Measurements from ENCODE around the gene FGGY. TPM values are rescaled to one million over a fixed set of nuclear protein-coding genes. Genes with fewer than 3 reads are reported as not detected.
"Not testable (repeated sequence)": the region's sequence is repeated elsewhere in the genome, so short reads cannot be mapped to it uniquely, and the experiment has no call there.

The FGGY gene
- total RNA-seq, 1 donor from 2014 or later, result 12.6 TPM

- H3K36me3 Mint-ChIP-seq, result peaks cover 1% of the 10 kb centered on the region
- H3K9me3 Mint-ChIP-seq, result peaks cover 8% of the 10 kb centered on the region
- no peak for TF ChIP-seq CTCF (conservative IDR thresholded peaks at IDR 0.05)
- no peak overlapping the region for H3K4me3 Mint-ChIP-seq
- H3K4me1 Mint-ChIP-seq (ENCODE audit: unreplicated experiment), result peaks cover 24% of the 10 kb centered on the region
- H3K27ac Mint-ChIP-seq, result peak overlapping the region; percentile 52
- no peaks in the 10 kb centered on the region for H3K27me3 Mint-ChIP-seq
- DNase-seq (ENCODE audit: extremely low spot score, unreplicated experiment), result no peak
Measured at GRCh38 chr1:59730759-59731478, 434.0 kb downstream of the FGGY start.

GRCh38 chr1:59731591-59731990 is 434.7 kb downstream of the FGGY start:
- H3K36me3 Mint-ChIP-seq, result peaks cover 8% of the 10 kb centered on the region
- H3K4me1 Mint-ChIP-seq (ENCODE audit: unreplicated experiment), result peaks cover 24% of the 10 kb centered on the region
- H3K4me3 Mint-ChIP-seq, result peak overlapping the region; percentile 8
- no peaks in the 10 kb centered on the region for H3K27me3 Mint-ChIP-seq
- H3K9me3 Mint-ChIP-seq, result peaks cover 15% of the 10 kb centered on the region
- no peak for DNase-seq (ENCODE audit: extremely low spot score, unreplicated experiment)
- peak overlapping the region; percentile 52 for H3K27ac Mint-ChIP-seq
- no peak for TF ChIP-seq CTCF (conservative IDR thresholded peaks at IDR 0.05)

- Mint-ChIP-seq H3K36me3 (peaks cover 9% of the 10 kb centered on the region), H3K4me1 (ENCODE audit: unreplicated experiment) (peaks cover 27% of the 10 kb centered on the region), H3K27ac (no peak overlapping the region), H3K9me3 (peaks cover 15% of the 10 kb centered on the region), H3K27me3 (no peaks in the 10 kb centered on the region), H3K4me3 (no peak overlapping the region)
- no peak for DNase-seq (ENCODE audit: extremely low spot score, unreplicated experiment)
- TF ChIP-seq CTCF (conservative IDR thresholded peaks at IDR 0.05), result no peak
Measured at GRCh38 chr1:59732214-59732955, 435.5 kb downstream of the FGGY start.

GRCh38 chr1:59733443-59734141 is 436.7 kb downstream of the FGGY start:
- no peak for DNase-seq (ENCODE audit: extremely low spot score, unreplicated experiment)
- Mint-ChIP-seq H3K9me3 (peaks cover 15% of the 10 kb centered on the region), H3K27me3 (no peaks in the 10 kb centered on the region), H3K4me1 (ENCODE audit: unreplicated experiment) (peaks cover 32% of the 10 kb centered on the region), H3K27ac (no peak overlapping the region), H3K36me3 (peaks cover 9% of the 10 kb centered on the region), H3K4me3 (no peak overlapping the region)
- TF ChIP-seq CTCF (conservative IDR thresholded peaks at IDR 0.05), result no peak

GRCh38 chr1:59735927-59736326 is 439.0 kb downstream of the FGGY start:
- not testable (repeated sequence) for H3K9me3 Mint-ChIP-seq; H3K27me3 Mint-ChIP-seq; H3K36me3 Mint-ChIP-seq; DNase-seq (ENCODE audit: extremely low spot score, unreplicated experiment); H3K27ac Mint-ChIP-seq; H3K4me3 Mint-ChIP-seq
- peaks cover 26% of the 10 kb centered on the region for H3K4me1 Mint-ChIP-seq (ENCODE audit: unreplicated experiment)

- H3K4me3 Mint-ChIP-seq, result no peak overlapping the region
- H3K9me3 Mint-ChIP-seq, result peaks cover 8% of the 10 kb centered on the region
- no peaks in the 10 kb centered on the region for H3K27me3 Mint-ChIP-seq
- DNase-seq (ENCODE audit: extremely low spot score, unreplicated experiment), result no peak
- no peak overlapping the region for H3K27ac Mint-ChIP-seq
- H3K4me1 Mint-ChIP-seq (ENCODE audit: unreplicated experiment), result peaks cover 18% of the 10 kb centered on the region
- TF ChIP-seq CTCF (conservative IDR thresholded peaks at IDR 0.05), result no peak
- H3K36me3 Mint-ChIP-seq, result peaks cover 9% of the 10 kb centered on the region
Measured at GRCh38 chr1:59736744-59737143, 439.9 kb downstream of the FGGY start.

All from type B pancreatic cell (in vitro differentiated cells).